GM19397 (cell line): ENCODE measurements around the gene G0S2.

ENCODE experiments used
- ATAC-seq: cut with Tn5 transposase; IDR thresholded peaks from one replicate; pipeline ENCODE4 v1.9.1; 2021; ENCODE audit warnings: mild to moderate bottlenecking, moderate library complexity; ENCODE audit not compliant: unreplicated experiment

The G0S2 gene

GRCh38 chr1:209648346-209648745 lies 26.9 kb upstream of the G0S2 start:
- ATAC-seq, result no peak

- ATAC-seq, result no peak
Measured at GRCh38 chr1:209648931-209649776, 26.1 kb upstream of the G0S2 start.

GRCh38 chr1:209650454-209650853 lies 24.8 kb upstream of the G0S2 start:
- ATAC-seq, result no peak

- ATAC-seq, result peak; percentile 63
Measured at GRCh38 chr1:209651138-209651587, 24.0 kb upstream of the G0S2 start.

GRCh38 chr1:209652121-209652735 lies 23.0 kb upstream of the G0S2 start, which contains the start of gene LAMB3:
TSS of gene LAMB3 (minus strand) at chr1:209652425. CDS start at chr1:209650944, 1,481 bp downstream.
- no peak for ATAC-seq

GRCh38 chr1:209652873-209653401 lies 22.3 kb upstream of the G0S2 start:
- peak; percentile 39 for ATAC-seq

- peak; percentile 45 for ATAC-seq
Measured at GRCh38 chr1:209653915-209654351, 21.3 kb upstream of the G0S2 start.

- ATAC-seq, result no peak
Measured at GRCh38 chr1:209655411-209656231, 19.6 kb upstream of the G0S2 start.

GRCh38 chr1:209657140-209657879 lies 17.9 kb upstream of the G0S2 start:
- no peak for ATAC-seq

- no peak for ATAC-seq
Measured at GRCh38 chr1:209657918-209658317, 17.3 kb upstream of the G0S2 start.

GRCh38 chr1:209659909-209660308 lies 15.3 kb upstream of the G0S2 start:
- peak; percentile 64 for ATAC-seq

- no peak for ATAC-seq
Measured at GRCh38 chr1:209661071-209661470, 14.1 kb upstream of the G0S2 start.

GRCh38 chr1:209662879-209663327 lies 12.3 kb upstream of the G0S2 start:
- no peak for ATAC-seq

GRCh38 chr1:209667103-209667502 lies 8.1 kb upstream of the G0S2 start:
- ATAC-seq, result no peak

- no peak for ATAC-seq
Measured at GRCh38 chr1:209667708-209668107, 7.5 kb upstream of the G0S2 start.

GRCh38 chr1:209670441-209671082 lies 4.7 kb upstream of the G0S2 start:
- ATAC-seq, result no peak

GRCh38 chr1:209672705-209673630 lies 2.2 kb upstream of the G0S2 start:
- peak; percentile 82 for ATAC-seq

GRCh38 chr1:209673631-209674417 lies 1.4 kb upstream of the G0S2 start:
- ATAC-seq, result no peak
